B cell (primary cell): Measurements from ENCODE around the gene NCL. TPM values are rescaled to one million over a fixed set of nuclear protein-coding genes. Genes with fewer than 3 reads are reported as not detected.

Experiments
- ATAC-seq: fragments of 200-7000 bp; cut with Tn5 transposase; one replicate; pipeline ENCODE4 v1.10.0; 2021; ENCODE audit warnings: low read depth, mild to moderate bottlenecking, moderate number of reproducible peaks, moderate library complexity
- CTCF ChIA-PET: fragments of 350-600 bp; sonication (Branson Sonifier 250); formaldehyde crosslinking; loops from one replicate; lab custom pipeline; 2021; ENCODE audit warnings: antibody characterized with exemption, inconsistent platforms; lab: Charles Lee
- POLR2A ChIA-PET: fragments of 350-600 bp; sonication (Branson Sonifier 250); formaldehyde crosslinking; loops from one replicate; lab custom pipeline; 2021; ENCODE audit warnings: antibody characterized with exemption; lab: Charles Lee
- DNase-seq: peaks from one replicate; pipeline ENCODE4 v3.0.0; 2013
- H2AFZ ChIP-seq: 2 replicates; pipeline ENCODE4 v1.6.1; 2012; ENCODE audit warnings: mild to moderate bottlenecking, low read depth, low read length; ENCODE audit not compliant: insufficient read depth, poor library complexity, severe bottlenecking
- H3K27ac ChIP-seq, 2 donors: 1 replicate in 1 of 2; 2 replicates in 1 of 2; pipeline ENCODE4 v1.5.1; 2012 to 2013; ENCODE audit warnings: low read length in 2 of 2, mild to moderate bottlenecking in 2 of 2, moderate library complexity in 1 of 2
- H3K27me3 ChIP-seq, 4 experiments: fragments of 200-600 bp in 1 of 4; sonication (generic) in 1 of 4; replicated peaks in 1 of 4; 1 replicate in 2 of 4; 2 replicates in 2 of 4; pipeline versions ENCODE4 v1.6.1 to v1.7.0; 2013 to 2016; ENCODE audit warnings: low read length in 3 of 4, mild to moderate bottlenecking in 2 of 4, mixed read lengths in 1 of 4, moderate library complexity in 1 of 4; ENCODE audit not compliant: insufficient read depth in 4 of 4, control insufficient read depth in 3 of 4; ENCODE audit errors: control extremely low read depth in 1 of 4
- H3K36me3 ChIP-seq, 2 experiments: replicated peaks in 1 of 2; 1 replicate in 1 of 2; 2 replicates in 1 of 2; pipeline versions ENCODE4 v1.6.1 to v1.7.1; 2013; ENCODE audit warnings: low read length in 1 of 2; ENCODE audit not compliant: insufficient read depth in 2 of 2, control insufficient read depth in 1 of 2; ENCODE audit errors: control extremely low read depth in 1 of 2, extremely low read depth in 1 of 2
- H3K4me1 ChIP-seq, 2 donors: fragments of 200-600 bp in 1 of 2; sonication (generic) in 1 of 2; 1 replicate in 1 of 2; 2 replicates in 1 of 2; pipeline versions ENCODE4 v1.5.1 to v1.6.1; 2013 to 2017; ENCODE audit warnings: low read length in 2 of 2; ENCODE audit not compliant: control insufficient read depth in 2 of 2, insufficient read depth in 2 of 2
- H3K4me2 ChIP-seq: replicated peaks from 2 replicates; pipeline ENCODE3; 2012; ENCODE audit warnings: mild to moderate bottlenecking, low read depth, low read length; ENCODE audit not compliant: poor library complexity, severe bottlenecking
- H3K4me3 ChIP-seq, 5 experiments: fragments of 200-600 bp in 1 of 5; sonication (generic) in 1 of 5; 1 replicate in 3 of 5; 2 replicates in 2 of 5; pipeline versions ENCODE4 v1.5.1 to v1.7.0; 2011 to 2016; ENCODE audit warnings: low read length in 4 of 5, mild to moderate bottlenecking in 4 of 5, low read depth in 2 of 5, control low read depth in 1 of 5, moderate library complexity in 1 of 5; ENCODE audit not compliant: insufficient read depth in 1 of 5; ENCODE audit errors: control extremely low read depth in 1 of 5, extremely low read depth in 1 of 5
- H3K79me2 ChIP-seq: fragments of 200-600 bp; sonication (generic); one replicate; pipeline ENCODE4 v1.6.0; 2016; ENCODE audit warnings: low read length; ENCODE audit not compliant: control insufficient read depth, insufficient read depth
- H3K9ac ChIP-seq: fragments of 200-600 bp; sonication (generic); 2 replicates; pipeline ENCODE4 v1.6.1; 2017; ENCODE audit warnings: mild to moderate bottlenecking, low read length, moderate library complexity
- H3K9me3 ChIP-seq, 3 donors: one replicate each; pipeline versions ENCODE4 v1.6.1 to v1.7.1; 2013; ENCODE audit warnings: low read length in 2 of 3; ENCODE audit not compliant: control insufficient read depth in 2 of 3, insufficient read depth in 1 of 3; ENCODE audit errors: control extremely low read depth in 1 of 3
- H4K20me1 ChIP-seq: 2 replicates; pipeline ENCODE4 v1.6.0; 2012; ENCODE audit warnings: mild to moderate bottlenecking, low read length; ENCODE audit not compliant: insufficient read depth, control insufficient read depth, poor library complexity, severe bottlenecking
- H3K27ac Mint-ChIP-seq: one replicate; pipeline ENCODE4 v1.8.0; 2021; ENCODE audit warnings: mixed read lengths
- H3K27me3 Mint-ChIP-seq: one replicate; pipeline ENCODE4 v1.8.0; 2021; ENCODE audit warnings: mixed read lengths
- H3K4me1 Mint-ChIP-seq: one replicate; pipeline ENCODE4 v1.8.0; 2021; ENCODE audit warnings: mixed read lengths
- H3K4me3 Mint-ChIP-seq: one replicate; pipeline ENCODE4 v1.8.0; 2021; ENCODE audit warnings: mixed read lengths
- H3K9me3 Mint-ChIP-seq: one replicate; pipeline ENCODE4 v1.8.0; 2022; ENCODE audit warnings: mixed read lengths; ENCODE audit not compliant: insufficient read depth
- EZH2 ChIP-seq: IDR thresholded peaks from 2 replicates; pipeline ENCODE4 v1.6.1; 2012; ENCODE audit warnings: borderline replicate concordance, low read depth, mild to moderate bottlenecking, moderate library complexity, low read length; ENCODE audit not compliant: insufficient read depth, poor library complexity, severe bottlenecking
- WGBS: methylation state at CpG from one replicate; pipeline ENCODE4 v1.1.5; 2013; ENCODE audit warnings: missing lambda C conversion rate; ENCODE audit not compliant: insufficient coverage; 5-methylcytosine and 5-hydroxymethylcytosine counted together
- intact Hi-C: fragments of 100-400 bp; cut with micrococcal nuclease; formaldehyde crosslinking; loops from one replicate; pipeline ENCODE4 v1.10.0; 2022
- polyA plus RNA-seq: library from polyadenylated mRNA; depleted of rRNA; stranded (reverse); fragments of >200 nt; gene quantifications from 2 replicates; pipeline ENCODE4 v1.2.3, GENCODE V29; 2012
- total RNA-seq, 2 donors: library from RNA; stranded (reverse); fragments of 120-200 nt in 1 of 2; gene quantifications; 1 replicate in 1 of 2; 2 replicates in 1 of 2; pipeline versions ENCODE4 v1.2.3 to v1.2.4, GENCODE V29; 2013 to 2022
- TF ChIP-seq, protein P1 (sequence below): fragments of 200-600 bp; IDR thresholded peaks from one replicate; pipeline ENCODE4 v1.8.0; 2022; ENCODE audit warnings: antibody characterized with exemption, mild to moderate bottlenecking

NCL gene
- total and polyA plus RNA-seq, 2 donors (not counting 1 experiment from before 2014, with no cell fraction given), result 25.8 to 439 TPM

DNA sequence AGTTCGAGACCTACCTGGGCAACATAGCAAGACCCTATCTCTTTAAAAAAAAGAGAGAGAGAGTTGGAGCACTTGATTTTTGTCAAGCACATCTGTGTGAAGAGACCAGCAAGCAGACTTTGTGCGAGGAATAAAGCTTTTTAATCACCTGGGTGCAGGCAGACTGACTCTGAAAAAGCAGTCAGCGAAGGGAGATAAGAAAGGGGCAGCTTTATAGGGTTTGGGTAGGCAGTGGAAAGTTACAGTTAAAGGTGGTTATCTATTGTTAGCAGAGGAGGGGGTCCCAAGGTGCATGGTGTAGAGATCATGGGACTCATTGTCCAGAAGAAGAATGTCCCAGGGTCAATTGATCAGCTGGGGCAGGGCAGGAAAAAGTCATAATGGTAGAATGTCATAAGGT is 34.4 kb downstream of the NCL start:
- no peak overlapping the region for H3K9ac ChIP-seq
- no peaks in the 10 kb centered on the region for H3K27me3 ChIP-seq
- peaks cover 0 to 10% (median 4%) of the 10 kb centered on the region in 3 donors for H3K9me3 ChIP-seq
- Mint-ChIP-seq H3K4me3 (no peak overlapping the region), H3K9me3 (peaks cover 6% of the 10 kb centered on the region), H3K4me1 (no peaks in the 10 kb centered on the region), H3K27me3 (peaks cover 4% of the 10 kb centered on the region), H3K27ac (no peak overlapping the region)
- no peaks in the 10 kb centered on the region for H3K36me3 ChIP-seq
- intact Hi-C loops, result no loop called here
- POLR2A ChIA-PET, result no interaction called here
- H3K27ac ChIP-seq, result no peak overlapping the region
- TF ChIP-seq, protein P1, sequence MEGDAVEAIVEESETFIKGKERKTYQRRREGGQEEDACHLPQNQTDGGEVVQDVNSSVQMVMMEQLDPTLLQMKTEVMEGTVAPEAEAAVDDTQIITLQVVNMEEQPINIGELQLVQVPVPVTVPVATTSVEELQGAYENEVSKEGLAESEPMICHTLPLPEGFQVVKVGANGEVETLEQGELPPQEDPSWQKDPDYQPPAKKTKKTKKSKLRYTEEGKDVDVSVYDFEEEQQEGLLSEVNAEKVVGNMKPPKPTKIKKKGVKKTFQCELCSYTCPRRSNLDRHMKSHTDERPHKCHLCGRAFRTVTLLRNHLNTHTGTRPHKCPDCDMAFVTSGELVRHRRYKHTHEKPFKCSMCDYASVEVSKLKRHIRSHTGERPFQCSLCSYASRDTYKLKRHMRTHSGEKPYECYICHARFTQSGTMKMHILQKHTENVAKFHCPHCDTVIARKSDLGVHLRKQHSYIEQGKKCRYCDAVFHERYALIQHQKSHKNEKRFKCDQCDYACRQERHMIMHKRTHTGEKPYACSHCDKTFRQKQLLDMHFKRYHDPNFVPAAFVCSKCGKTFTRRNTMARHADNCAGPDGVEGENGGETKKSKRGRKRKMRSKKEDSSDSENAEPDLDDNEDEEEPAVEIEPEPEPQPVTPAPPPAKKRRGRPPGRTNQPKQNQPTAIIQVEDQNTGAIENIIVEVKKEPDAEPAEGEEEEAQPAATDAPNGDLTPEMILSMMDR, result no peak
- no peak for ATAC-seq
- no peak overlapping the region for H3K4me2 ChIP-seq
- WGBS, result 94% methylated on average over 2 of the region's 3 CpGs
- H4K20me1 ChIP-seq, result no peaks in the 10 kb centered on the region
- DNase-seq, result no peak
- no peaks in the 10 kb centered on the region for H3K79me2 ChIP-seq
- H3K4me1 ChIP-seq, result no peaks in the 10 kb centered on the region
- H3K4me3 ChIP-seq, result no peak overlapping the region
- no peak overlapping the region for H2AFZ ChIP-seq
- CTCF ChIA-PET, result interaction anchor here (0.7 to 0.9 kb wide), 2 partner anchors 22 kb away, joined by 3 to 5 read pairs; no protein-coding TSS in a partner anchor

DNA sequence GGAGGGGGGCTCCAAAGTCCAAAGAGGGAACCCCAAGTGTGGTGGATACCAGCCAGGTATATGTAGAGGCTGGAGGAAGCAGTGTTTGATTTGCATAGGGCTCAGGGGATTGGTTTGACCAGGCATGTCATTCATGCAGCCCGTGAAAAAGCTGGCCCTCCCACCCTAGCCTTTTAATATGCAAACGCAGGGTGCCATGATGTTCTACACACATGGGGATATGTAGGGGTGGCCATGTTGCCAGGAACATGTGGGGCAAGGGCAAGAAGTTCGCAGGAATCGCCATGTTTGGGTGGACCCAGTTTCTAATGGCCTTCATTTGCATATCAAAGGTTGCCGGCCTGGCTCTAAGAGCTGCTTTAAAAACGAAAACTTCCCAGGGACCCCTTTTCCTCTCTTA is 35.1 kb downstream of the NCL start:
- Mint-ChIP-seq H3K27me3 (peaks cover 4% of the 10 kb centered on the region), H3K4me3 (no peak overlapping the region), H3K9me3 (peaks cover 6% of the 10 kb centered on the region), H3K27ac (no peak overlapping the region), H3K4me1 (no peaks in the 10 kb centered on the region)
- no peak overlapping the region for H3K27ac ChIP-seq
- DNase-seq (no peak), ATAC-seq (no peak)
- H3K9ac ChIP-seq, result no peak overlapping the region
- no peak for TF ChIP-seq EZH2
- TF ChIP-seq, protein P1, result no peak
- H3K9me3 ChIP-seq, result peaks cover 0 to 10% (median 4%) of the 10 kb centered on the region in 3 donors
- H3K4me3 ChIP-seq, result no peak overlapping the region
- ChIA-PET POLR2A (no interaction called here), CTCF (interaction anchor here (0.9 kb wide), 1 partner anchor 23 kb away, joined by 3 read pairs; no protein-coding TSS in a partner anchor)
- WGBS, result 100% methylated on average over 1 of the region's 6 CpGs
- intact Hi-C loops, result no loop called here
- no peaks in the 10 kb centered on the region for H3K27me3 ChIP-seq
- no peaks in the 10 kb centered on the region for H3K79me2 ChIP-seq
- H3K4me1 ChIP-seq, result no peaks in the 10 kb centered on the region
- no peak overlapping the region for H2AFZ ChIP-seq
- H3K36me3 ChIP-seq, result no peaks in the 10 kb centered on the region
- no peak overlapping the region for H3K4me2 ChIP-seq
- no peaks in the 10 kb centered on the region for H4K20me1 ChIP-seq
